Gastroesophageal sphincter (tissue), 3 donors: ENCODE results near the gene MSANTD3.

Experiments
- CTCF ChIP-seq, 4 experiments: fragments of 200-600 bp in 2 of 4; fragments of 450-650 bp in 2 of 4; sonication (generic) in 1 of 4; IDR thresholded peaks; one replicate each; pipeline ENCODE4 v1.5.1; 2017 to 2019; ENCODE audit warnings: antibody characterized with exemption in 4 of 4, mild to moderate bottlenecking in 2 of 4, moderate library complexity in 2 of 4
- EP300 ChIP-seq: sonication (generic); formaldehyde crosslinking; IDR thresholded peaks from one replicate; pipeline ENCODE4 v1.6.1; 2017; ENCODE audit warnings: antibody characterized with exemption, mild to moderate bottlenecking
- POLR2A ChIP-seq, 2 donors: fragments of 450-650 bp; IDR thresholded peaks; one replicate each; pipeline ENCODE4 v1.6.1; 2017; ENCODE audit warnings: antibody characterized with exemption in 2 of 2, mild to moderate bottlenecking in 2 of 2, moderate library complexity in 1 of 2

GRCh38 chr9:100408546-100409175 lies 18.3 kb upstream of the MSANTD3 start:
- TF ChIP-seq POLR2A (IDR thresholded peaks at IDR 0.05), result no peak
- no peak for TF ChIP-seq CTCF (IDR thresholded peaks at IDR 0.05)
- TF ChIP-seq EP300, result no peak
